IMR-90 (cell line): ENCODE data around the gene CYGB. TPM values are rescaled to one million over a fixed set of nuclear protein-coding genes. Genes with fewer than 3 reads are reported as not detected.

Experiments used
- ATAC-seq: fragments of 200-7000 bp; cut with Tn5 transposase; 2 replicates; pipeline ENCODE4 v1.9.1; 2020; ENCODE audit warnings: low read depth, mild to moderate bottlenecking, moderate library complexity
- BruUV-seq: library from RNA; stranded (reverse); fragments of 400-500 nt; replicated peaks from 2 replicates; lab custom pipeline; 2021; lab: Mats Ljungman, UMichigan
- CTCF ChIA-PET: fragments of 300-600 bp; formaldehyde crosslinking; extraction: SDS; loops from one replicate; lab custom pipeline; 2021; ENCODE audit warnings: antibody characterized with exemption; lab: Yijun Ruan, JAX
- POLR2A ChIA-PET: fragments of 300-600 bp; sonication (Branson Sonifier 250); formaldehyde crosslinking; loops from one replicate; lab custom pipeline; 2022; ENCODE audit warnings: antibody characterized with exemption; ENCODE audit not compliant: unreplicated experiment; lab: Charles Lee
- DNase-seq: peaks from one replicate; pipeline ENCODE4 v3.0.0; 2013
- H2AFZ ChIP-seq: replicated peaks from 2 replicates; pipeline ENCODE3; 2013; ENCODE audit warnings: low read length, mild to moderate bottlenecking; ENCODE audit not compliant: poor library complexity
- H2AK5ac ChIP-seq: 2 replicates; pipeline ENCODE4 v1.6.1; 2013; ENCODE audit warnings: low read depth, low read length, inconsistent platforms
- H2AK9ac ChIP-seq: replicated peaks from 2 replicates; pipeline ENCODE3; 2013; ENCODE audit warnings: mild to moderate bottlenecking, low read depth, low read length, moderate library complexity; ENCODE audit not compliant: poor library complexity
- H2BK120ac ChIP-seq: 2 replicates; pipeline ENCODE4 v1.6.1; 2013; ENCODE audit warnings: low read depth, low read length, inconsistent platforms
- H2BK15ac ChIP-seq: 3 replicates; pipeline ENCODE4 v1.6.1; 2013; ENCODE audit warnings: low read depth, low read length, inconsistent platforms
- H2BK20ac ChIP-seq: 2 replicates; pipeline ENCODE4 v1.6.1; 2013; ENCODE audit warnings: low read depth, mild to moderate bottlenecking, inconsistent platforms, low read length, moderate library complexity
- H2BK5ac ChIP-seq: 2 replicates; pipeline ENCODE4 v1.6.1; 2013; ENCODE audit warnings: mild to moderate bottlenecking, low read depth, low read length, inconsistent platforms; ENCODE audit not compliant: poor library complexity, severe bottlenecking
- H3K14ac ChIP-seq: replicated peaks from 2 replicates; pipeline ENCODE4 v1.6.1; 2013; ENCODE audit warnings: low read depth, low read length, inconsistent platforms
- H3K18ac ChIP-seq: 2 replicates; pipeline ENCODE4 v1.6.1; 2013; ENCODE audit warnings: low read depth, low read length, control low read depth
- H3K23ac ChIP-seq: 2 replicates; pipeline ENCODE4 v1.6.1; 2013; ENCODE audit warnings: low read depth, low read length, inconsistent platforms
- H3K27ac ChIP-seq: 2 replicates; pipeline ENCODE4 v1.5.1; 2013; ENCODE audit warnings: mild to moderate bottlenecking, control low read depth, low read length; ENCODE audit not compliant: insufficient read depth
- H3K27me3 ChIP-seq: 2 replicates; pipeline ENCODE4 v1.6.1; 2013; ENCODE audit warnings: low read length; ENCODE audit not compliant: control insufficient read depth, insufficient read depth
- H3K36me3 ChIP-seq: 2 replicates; pipeline ENCODE4 v1.6.1; 2013; ENCODE audit warnings: low read length, mixed read lengths; ENCODE audit not compliant: control insufficient read depth, insufficient read depth
- H3K4ac ChIP-seq: 2 replicates; pipeline ENCODE4 v1.6.1; 2013; ENCODE audit warnings: low read depth, low read length, inconsistent platforms
- H3K4me1 ChIP-seq: 2 replicates; pipeline ENCODE4 v1.6.1; 2013; ENCODE audit warnings: low read length, mixed read lengths; ENCODE audit not compliant: control insufficient read depth, insufficient read depth
- H3K4me2 ChIP-seq: 2 replicates; pipeline ENCODE4 v1.6.1; 2013; ENCODE audit warnings: low read depth, mild to moderate bottlenecking, control low read depth, low read length, moderate library complexity
- H3K4me3 ChIP-seq: 2 replicates; pipeline ENCODE4 v1.5.1; 2013; ENCODE audit warnings: low read depth, mild to moderate bottlenecking, control low read depth, low read length, moderate library complexity; ENCODE audit not compliant: insufficient read depth
- H3K56ac ChIP-seq: 2 replicates; pipeline ENCODE4 v1.6.1; 2013; ENCODE audit warnings: low read length, inconsistent platforms; ENCODE audit not compliant: insufficient read depth; ENCODE audit errors: extremely low read depth
- H3K79me1 ChIP-seq, 2 experiments: 2 replicates each; pipeline ENCODE4 v1.6.1; 2013; ENCODE audit warnings: low read length in 2 of 2, inconsistent platforms in 1 of 2, low read depth in 1 of 2
- H3K9ac ChIP-seq: 2 replicates; pipeline ENCODE4 v1.6.1; 2013; ENCODE audit warnings: low read depth, low read length, control low read depth
- H3K9me1 ChIP-seq: 2 replicates; pipeline ENCODE4 v1.6.1; 2013; ENCODE audit warnings: low read length, inconsistent platforms; ENCODE audit not compliant: insufficient read depth
- H3K9me3 ChIP-seq: 2 replicates; pipeline ENCODE4 v1.6.1; 2013; ENCODE audit warnings: low read length; ENCODE audit not compliant: control insufficient read depth, insufficient read depth
- H4K20me1 ChIP-seq: 2 replicates; pipeline ENCODE4 v1.6.1; 2013; ENCODE audit warnings: low read length, inconsistent platforms; ENCODE audit not compliant: insufficient read depth
- H4K5ac ChIP-seq: 2 replicates; pipeline ENCODE4 v1.6.1; 2013; ENCODE audit warnings: mild to moderate bottlenecking, low read depth, low read length, control low read depth
- H4K8ac ChIP-seq, 2 experiments: 2 replicates each; pipeline ENCODE4 v1.6.1; 2013; ENCODE audit warnings: low read depth in 2 of 2, low read length in 2 of 2, control low read depth in 1 of 2, inconsistent platforms in 1 of 2
- H4K91ac ChIP-seq: 2 replicates; pipeline ENCODE4 v1.6.1; 2013; ENCODE audit warnings: low read depth, low read length, inconsistent platforms; ENCODE audit not compliant: insufficient read depth
- MAZ ChIP-seq: IDR thresholded peaks from 2 replicates; pipeline ENCODE4 v1.6.1; 2012; ENCODE audit warnings: low read depth, mild to moderate bottlenecking, low read length, improper control_type of control experiment, moderate library complexity, borderline replicate concordance
- WGBS, 2 experiments: methylation state at CpG; one replicate each; pipeline versions ENCODE4 v1.1.5 to v1.1.7; 2013; ENCODE audit warnings: missing lambda C conversion rate in 2 of 2; ENCODE audit not compliant: insufficient read length in 1 of 2; ENCODE audit errors: extremely low coverage in 2 of 2; 5-methylcytosine and 5-hydroxymethylcytosine counted together
- dilution Hi-C: fragments of 300-500 bp; cut with HindIII; formaldehyde crosslinking; loops from one replicate; pipeline ENCODE4 v1.14.3; 2018; ENCODE audit warnings: low sequenced_read_pairs; ENCODE audit not compliant: unreplicated experiment
- in situ Hi-C: fragments of 300-500 bp; cut with MboI; formaldehyde crosslinking; loops from 3 replicates; pipeline ENCODE4 v1.14.3; 2019; ENCODE audit warnings: low sequenced_read_pairs, inconsistent platforms, mixed read lengths
- intact Hi-C: fragments of 100-400 bp; cut with micrococcal nuclease; formaldehyde crosslinking; loops from 2 replicates; pipeline ENCODE4 v1.10.0; 2022
- polyA plus RNA-seq, 3 experiments: library from polyadenylated mRNA; depleted of rRNA; stranded (reverse); fragments of >200 nt; gene quantifications; 2 replicates each; pipeline ENCODE4 v1.2.3, GENCODE V29; 2012; ENCODE audit warnings: low replicate concordance in 1 of 3
- total RNA-seq: library from RNA; depleted of rRNA; stranded (reverse); fragments of >200 nt; gene quantifications from 2 replicates; pipeline ENCODE4 v1.2.3, GENCODE V29; 2012

The CYGB gene
- total and polyA plus RNA-seq, 2 of the 4 experiments (the other 2 are of a cell fraction): 1.3 to 2.9 TPM

GRCh38 chr17:76487451-76488192 lies 49.9 kb downstream of the CYGB start:
- H3K18ac ChIP-seq: no peak overlapping the region
- no peak overlapping the region for H3K27ac ChIP-seq
- no peaks in the 10 kb centered on the region for H4K20me1 ChIP-seq
- H3K9me1 ChIP-seq: no peaks in the 10 kb centered on the region; the same call in 1 of the 2 replicates
- no peak overlapping the region for H2BK15ac ChIP-seq
- H3K23ac ChIP-seq: no peak overlapping the region
- no peak overlapping the region for H3K14ac ChIP-seq
- H2AK5ac ChIP-seq: no peak overlapping the region
- BruUV-seq: no TSS peak
- no peak overlapping the region for H2BK20ac ChIP-seq
- H3K27me3 ChIP-seq: no peaks in the 10 kb centered on the region
- intact Hi-C loops: no loop called here
- ChIA-PET POLR2A (no interaction called here), CTCF (no interaction called here)
- H3K9me3 ChIP-seq: no peaks in the 10 kb centered on the region
- peaks cover 6% of the 10 kb centered on the region for H3K4me1 ChIP-seq
- H4K5ac ChIP-seq: no peak overlapping the region
- H2AFZ ChIP-seq: no peak overlapping the region
- 96% methylated on average over 17 of the region's 22 CpGs; no CpG with 5 or more reads in 1 of the 2 experiments for WGBS, 2 experiments
- no peaks in the 10 kb centered on the region for H3K36me3 ChIP-seq
- H3K4me2 ChIP-seq: no peak overlapping the region
- no peak for TF ChIP-seq MAZ
- in situ Hi-C loops: no loop called here
- no peak overlapping the region for H4K91ac ChIP-seq
- DNase-seq: no peak
- no peak overlapping the region for H4K8ac ChIP-seq
- H2AK9ac ChIP-seq: no peak overlapping the region
- H3K9ac ChIP-seq: no peak overlapping the region
- H2BK120ac ChIP-seq: no peak overlapping the region
- dilution Hi-C loops: no loop called here
- ATAC-seq: no peak
- no peak overlapping the region for H3K4me3 ChIP-seq
- no peak overlapping the region for H3K56ac ChIP-seq
- H2BK5ac ChIP-seq: no peak overlapping the region
- H3K79me1 ChIP-seq: peaks cover 0 to under 1% of the 10 kb centered on the region in 2 experiments; a peak in 2 of 4 replicates
- H3K4ac ChIP-seq: no peak overlapping the region
